MCF 10A (cell line): ENCODE data around the gene TSNAX. TPM values are rescaled to one million over a fixed set of nuclear protein-coding genes. Genes with fewer than 3 reads are reported as not detected.

ENCODE experiments used
- BruUV-seq: library from RNA; stranded (reverse); fragments of 400-500 nt; replicated peaks from 2 replicates; lab custom pipeline; 2021; lab: Mats Ljungman, UMichigan
- CTCF ChIA-PET: fragments of 300-600 bp; sonication (Branson Sonifier 250); formaldehyde crosslinking; extraction: SDS; loops from one replicate; lab custom pipeline; 2021; ENCODE audit warnings: antibody characterized with exemption, inconsistent platforms; lab: Yijun Ruan, JAX
- POLR2A ChIA-PET: fragments of 300-600, 350-650 bp; sonication (Branson Sonifier 250); formaldehyde crosslinking; extraction: SDS; loops from one replicate; lab custom pipeline; 2020; ENCODE audit warnings: antibody characterized with exemption, inconsistent platforms; lab: Yijun Ruan, JAX
- DNase-seq: peaks from one replicate; pipeline ENCODE4 v3.0.0-alpha.2; 2018; ENCODE audit not compliant: unreplicated experiment
- H3K27ac Mint-ChIP-seq: one replicate; pipeline ENCODE4 v1.8.0; 2022; ENCODE audit warnings: mild to moderate bottlenecking, low read depth, mixed read lengths; ENCODE audit not compliant: unreplicated experiment
- H3K27me3 Mint-ChIP-seq: one replicate; pipeline ENCODE4 v1.8.0; 2022; ENCODE audit warnings: mixed read lengths; ENCODE audit not compliant: insufficient read depth, unreplicated experiment
- H3K36me3 Mint-ChIP-seq: one replicate; pipeline ENCODE4 v1.8.0; 2022; ENCODE audit warnings: mild to moderate bottlenecking, moderate library complexity, mixed read lengths; ENCODE audit not compliant: insufficient read depth, unreplicated experiment
- H3K4me1 Mint-ChIP-seq: one replicate; pipeline ENCODE4 v1.8.0; 2022; ENCODE audit warnings: mixed read lengths; ENCODE audit not compliant: insufficient read depth, unreplicated experiment
- H3K4me3 Mint-ChIP-seq: one replicate; pipeline ENCODE4 v1.8.0; 2022; ENCODE audit warnings: mild to moderate bottlenecking, moderate library complexity, mixed read lengths; ENCODE audit not compliant: unreplicated experiment
- H3K9me3 Mint-ChIP-seq: one replicate; pipeline ENCODE4 v1.8.0; 2022; ENCODE audit warnings: mixed read lengths; ENCODE audit not compliant: unreplicated experiment
- intact Hi-C: fragments of 100-400 bp; cut with micrococcal nuclease; formaldehyde crosslinking; loops from 2 replicates; pipeline ENCODE4 v1.14.1; 2022
- total RNA-seq: library from RNA; stranded (reverse); gene quantifications from 2 replicates; pipeline ENCODE4 v1.2.3, GENCODE V29; 2022
- TF ChIP-seq, protein P1 (sequence below): fragments of 200-600 bp; IDR thresholded peaks from one replicate; pipeline ENCODE4 v1.8.0; 2022; ENCODE audit warnings: antibody characterized with exemption, mild to moderate bottlenecking; ENCODE audit not compliant: unreplicated experiment

The TSNAX gene
- total RNA-seq, 1 experiment from 2014 or later: 79.0 TPM

DNA sequence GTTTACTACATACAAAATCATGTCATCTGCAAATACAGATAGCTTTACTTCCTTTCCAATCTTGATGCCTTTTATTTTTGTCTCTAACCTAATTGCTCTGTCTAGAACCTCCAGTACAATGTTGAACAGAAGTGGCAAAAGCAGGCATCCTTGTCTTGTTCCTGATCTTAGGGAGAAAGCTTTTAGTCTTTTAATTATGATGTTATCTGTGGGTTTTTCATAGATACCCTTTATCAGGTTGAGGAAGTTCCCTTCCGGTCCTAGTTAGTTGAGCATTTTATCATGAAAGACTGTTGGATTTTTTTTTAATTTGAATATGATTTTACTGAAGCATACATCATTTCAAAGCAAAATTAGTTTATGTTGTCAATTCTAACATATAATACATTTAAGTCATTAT, 52.4 kb downstream of the TSNAX start:
- no peak overlapping the region for H3K4me3 Mint-ChIP-seq
- POLR2A ChIA-PET: interaction anchor here (0.7 kb wide), 1 partner anchor 243 kb away, joined by 3 read pairs; the partner anchor contains the start of genes EXOC8 and SPRTN

DNA sequence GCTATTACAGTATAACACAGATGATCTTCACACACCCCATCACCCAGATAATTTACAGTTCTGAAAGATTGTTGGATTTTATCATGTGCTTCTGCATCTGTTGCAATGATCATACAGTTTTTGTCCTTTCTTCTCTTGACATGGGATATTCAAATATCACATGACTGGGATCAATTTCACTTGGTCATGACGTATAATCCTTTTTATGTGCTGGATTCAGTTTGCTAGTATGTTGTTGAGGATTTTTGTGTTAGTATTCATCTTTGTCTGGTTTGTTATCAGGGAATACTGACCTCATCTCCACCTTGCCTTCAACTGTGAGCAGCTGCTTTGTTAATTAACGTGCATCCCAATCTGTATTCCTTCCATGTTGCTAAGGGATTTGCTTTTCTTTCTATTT, 53.4 kb downstream of the TSNAX start:
- ChIA-PET CTCF (interaction anchor here (0.6 to 2.1 kb wide), 5 partner anchors 19 to 320 kb away, joined by 3 to 4 read pairs (median 4); no protein-coding TSS in a partner anchor), POLR2A (interaction anchor here (0.7 to 1.7 kb wide), 5 partner anchors 8 to 340 kb away, joined by 3 to 4 read pairs (median 3); no protein-coding TSS in a partner anchor)
- TF ChIP-seq, protein P1, sequence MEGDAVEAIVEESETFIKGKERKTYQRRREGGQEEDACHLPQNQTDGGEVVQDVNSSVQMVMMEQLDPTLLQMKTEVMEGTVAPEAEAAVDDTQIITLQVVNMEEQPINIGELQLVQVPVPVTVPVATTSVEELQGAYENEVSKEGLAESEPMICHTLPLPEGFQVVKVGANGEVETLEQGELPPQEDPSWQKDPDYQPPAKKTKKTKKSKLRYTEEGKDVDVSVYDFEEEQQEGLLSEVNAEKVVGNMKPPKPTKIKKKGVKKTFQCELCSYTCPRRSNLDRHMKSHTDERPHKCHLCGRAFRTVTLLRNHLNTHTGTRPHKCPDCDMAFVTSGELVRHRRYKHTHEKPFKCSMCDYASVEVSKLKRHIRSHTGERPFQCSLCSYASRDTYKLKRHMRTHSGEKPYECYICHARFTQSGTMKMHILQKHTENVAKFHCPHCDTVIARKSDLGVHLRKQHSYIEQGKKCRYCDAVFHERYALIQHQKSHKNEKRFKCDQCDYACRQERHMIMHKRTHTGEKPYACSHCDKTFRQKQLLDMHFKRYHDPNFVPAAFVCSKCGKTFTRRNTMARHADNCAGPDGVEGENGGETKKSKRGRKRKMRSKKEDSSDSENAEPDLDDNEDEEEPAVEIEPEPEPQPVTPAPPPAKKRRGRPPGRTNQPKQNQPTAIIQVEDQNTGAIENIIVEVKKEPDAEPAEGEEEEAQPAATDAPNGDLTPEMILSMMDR: no peak
- BruUV-seq: no TSS peak
- intact Hi-C loops: no loop called here
- H3K9me3 Mint-ChIP-seq: no peaks in the 10 kb centered on the region
- no peaks in the 10 kb centered on the region for H3K36me3 Mint-ChIP-seq
- no peak overlapping the region for H3K27ac Mint-ChIP-seq
- no peaks in the 10 kb centered on the region for H3K27me3 Mint-ChIP-seq
- DNase-seq: no peak
- H3K4me3 Mint-ChIP-seq: no peak overlapping the region
- peaks cover 6% of the 10 kb centered on the region for H3K4me1 Mint-ChIP-seq

More for the DNA sequence above, 52.4 kb downstream of the TSNAX start:
- peaks cover 6% of the 10 kb centered on the region for H3K4me1 Mint-ChIP-seq
- TF ChIP-seq, protein P1: no peak
- CTCF ChIA-PET: interaction anchor here (1.0 to 1.5 kb wide), 4 partner anchors 9 to 794 kb away, joined by 3 to 10 read pairs (median 4); no protein-coding TSS in a partner anchor
- no peaks in the 10 kb centered on the region for H3K36me3 Mint-ChIP-seq
- no peaks in the 10 kb centered on the region for H3K27me3 Mint-ChIP-seq
- intact Hi-C loops: no loop called here
- H3K9me3 Mint-ChIP-seq: no peaks in the 10 kb centered on the region
- no peak overlapping the region for H3K27ac Mint-ChIP-seq
- no TSS peak for BruUV-seq
- DNase-seq: no peak

DNA sequence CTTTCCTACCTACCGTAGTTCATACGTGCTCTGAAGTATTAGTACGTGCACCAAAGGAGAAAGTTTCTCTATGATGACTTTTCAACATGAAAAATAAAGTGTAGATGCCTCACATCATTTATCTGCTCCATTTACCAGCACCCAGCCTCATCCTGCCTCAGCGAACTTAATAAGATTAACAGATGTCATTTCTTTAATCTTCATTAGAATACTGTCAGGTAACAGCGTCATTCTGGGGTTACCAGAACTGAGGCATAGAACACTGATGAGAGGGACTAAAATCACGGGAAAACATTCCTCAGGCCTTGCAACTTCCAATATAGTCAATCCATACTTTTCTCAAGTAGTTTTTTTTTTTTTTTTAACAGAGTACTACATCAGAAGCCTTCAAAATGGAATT, 54.9 kb downstream of the TSNAX start:
- BruUV-seq: no TSS peak
- H3K27ac Mint-ChIP-seq: no peak overlapping the region
- peaks cover 6% of the 10 kb centered on the region for H3K4me1 Mint-ChIP-seq
- TF ChIP-seq, protein P1: no peak
- no peaks in the 10 kb centered on the region for H3K27me3 Mint-ChIP-seq
- ChIA-PET CTCF (interaction anchor here (0.7 to 2.1 kb wide), 3 partner anchors 21 to 961 kb away, joined by 3 to 4 read pairs (median 3); no protein-coding TSS in a partner anchor), POLR2A (interaction anchor here (0.7 to 1.7 kb wide), 4 partner anchors 16 to 342 kb away, joined by 3 read pairs; no protein-coding TSS in a partner anchor)
- intact Hi-C loops: no loop called here
- H3K36me3 Mint-ChIP-seq: no peaks in the 10 kb centered on the region
- DNase-seq: no peak
- H3K4me3 Mint-ChIP-seq: no peak overlapping the region
- H3K9me3 Mint-ChIP-seq: no peaks in the 10 kb centered on the region

DNA sequence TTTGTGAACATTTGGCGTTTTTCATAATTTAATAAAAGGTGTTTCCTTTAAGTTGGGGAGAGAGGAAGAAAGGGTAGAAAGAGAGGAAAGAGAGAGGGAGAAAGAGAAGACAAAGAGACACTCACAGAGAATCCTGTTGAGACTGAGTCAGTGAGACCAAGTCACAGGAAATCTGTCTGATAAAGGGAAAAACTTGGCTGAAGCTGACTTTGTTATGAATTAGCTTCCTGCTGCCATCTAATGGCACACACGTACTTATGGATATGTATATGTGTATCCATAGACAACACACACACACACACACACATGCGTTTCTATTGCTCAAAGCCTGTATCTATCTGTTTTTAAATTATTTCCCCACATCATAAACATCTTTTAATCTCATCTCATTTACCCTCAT, 55.6 kb downstream of the TSNAX start:
- H3K9me3 Mint-ChIP-seq: no peaks in the 10 kb centered on the region
- no TSS peak for BruUV-seq
- TF ChIP-seq, protein P1: peak; percentile 54
- intact Hi-C loops: loop anchor here (1.0 kb wide), 2 partner anchors 162 to 226 kb away; partner anchors contain the start of gene EGLN1
- H3K36me3 Mint-ChIP-seq: no peaks in the 10 kb centered on the region
- H3K4me1 Mint-ChIP-seq: peaks cover 6% of the 10 kb centered on the region
- CTCF ChIA-PET: interaction anchor here (0.6 to 1.6 kb wide), 15 partner anchors 15 to 972 kb away, joined by 3 to 10 read pairs (median 3); no protein-coding TSS in a partner anchor
- POLR2A ChIA-PET: interaction anchor here (0.6 to 1.0 kb wide), 4 partner anchors 17 to 247 kb away, joined by 3 to 4 read pairs (median 3); no protein-coding TSS in a partner anchor
- no peak overlapping the region for H3K4me3 Mint-ChIP-seq
- no peak overlapping the region for H3K27ac Mint-ChIP-seq
- no peaks in the 10 kb centered on the region for H3K27me3 Mint-ChIP-seq
- peak; percentile 73 for DNase-seq
